GM23338 (cell line): ENCODE data around the gene ERH. TPM values are rescaled to one million over a fixed set of nuclear protein-coding genes. Genes with fewer than 3 reads are reported as not detected.

Experiments used
- ATAC-seq: fragments of 200-7000 bp; cut with Tn5 transposase; 3 replicates; pipeline ENCODE4 v1.9.1; 2020
- DNase-seq: peaks from one replicate; pipeline ENCODE4 v3.0.0-alpha.2; 2015; ENCODE audit warnings: low spot score
- H2AFZ ChIP-seq: fragments of 200-600 bp; sonication (generic); 2 replicates; pipeline ENCODE4 v1.8.0; 2016; ENCODE audit warnings: antibody characterized with exemption, mild to moderate bottlenecking, moderate library complexity
- H3F3A ChIP-seq: fragments of 200-600 bp; sonication (generic); replicated peaks from 2 replicates; pipeline ENCODE4 v1.8.0; 2017; ENCODE audit warnings: antibody characterized with exemption, mixed run types, low read depth
- H3K27ac ChIP-seq: fragments of 200-600 bp; sonication (generic); 2 replicates; pipeline ENCODE4 v1.6.1; 2016; ENCODE audit warnings: low read depth
- H3K27me3 ChIP-seq: fragments of 200-600 bp; sonication (generic); 2 replicates; pipeline ENCODE4 v1.8.0; 2016; ENCODE audit warnings: mild to moderate bottlenecking, mixed run types, moderate library complexity; ENCODE audit not compliant: insufficient read depth
- H3K36me3 ChIP-seq: fragments of 200-600 bp; sonication (generic); 2 replicates; pipeline ENCODE4 v1.8.0; 2016; ENCODE audit warnings: mild to moderate bottlenecking; ENCODE audit not compliant: insufficient read depth
- H3K4me1 ChIP-seq: fragments of 200-600 bp; sonication (generic); 2 replicates; pipeline ENCODE4 v1.8.0; 2016; ENCODE audit warnings: mild to moderate bottlenecking, moderate library complexity; ENCODE audit not compliant: insufficient read depth
- H3K4me2 ChIP-seq: fragments of 200-600 bp; sonication (generic); 2 replicates; pipeline ENCODE4 v1.7.1; 2017; ENCODE audit warnings: mixed run types
- H3K4me3 ChIP-seq: fragments of 200-600 bp; sonication (generic); 2 replicates; pipeline ENCODE4 v1.6.1; 2016; ENCODE audit warnings: mixed run types
- H3K79me2 ChIP-seq: fragments of 200-600 bp; sonication (generic); replicated peaks from 2 replicates; pipeline ENCODE4 v1.8.0; 2017; ENCODE audit warnings: mild to moderate bottlenecking; ENCODE audit not compliant: insufficient read depth
- H3K9me2 ChIP-seq: fragments of 200-600 bp; sonication (generic); 2 replicates; pipeline ENCODE4 v1.8.0; 2017; ENCODE audit not compliant: insufficient read depth
- H4K20me1 ChIP-seq: fragments of 200-600 bp; sonication (generic); replicated peaks from 2 replicates; pipeline ENCODE4 v1.8.0; 2017; ENCODE audit warnings: mild to moderate bottlenecking; ENCODE audit not compliant: insufficient read depth
- H3K27ac Mint-ChIP-seq: 2 replicates; pipeline ENCODE4 v1.8.0; 2020; ENCODE audit warnings: inconsistent platforms, mild to moderate bottlenecking, moderate library complexity, mixed read lengths
- H3K27me3 Mint-ChIP-seq: 3 replicates; pipeline ENCODE4 v1.8.0; 2022; ENCODE audit warnings: low read depth, mild to moderate bottlenecking, moderate library complexity, mixed read lengths, inconsistent platforms; ENCODE audit not compliant: insufficient read depth, poor library complexity
- H3K36me3 Mint-ChIP-seq: 3 replicates; pipeline ENCODE4 v1.8.0; 2021; ENCODE audit warnings: low read depth, mild to moderate bottlenecking, inconsistent platforms, moderate library complexity, mixed read lengths
- H3K4me1 Mint-ChIP-seq: 3 replicates; pipeline ENCODE4 v1.8.0; 2020; ENCODE audit warnings: mild to moderate bottlenecking, inconsistent platforms, mixed read lengths
- H3K4me3 Mint-ChIP-seq: 3 replicates; pipeline ENCODE4 v1.8.0; 2021; ENCODE audit warnings: moderate library complexity, mild to moderate bottlenecking, inconsistent platforms, mixed read lengths
- H3K9me3 Mint-ChIP-seq: 3 replicates; pipeline ENCODE4 v1.8.0; 2020; ENCODE audit warnings: moderate library complexity, mild to moderate bottlenecking, inconsistent platforms, mixed read lengths
- CREB1 ChIP-seq: fragments of 250-450 bp; sonication (Bioruptor Pico); IDR thresholded peaks from 2 replicates; pipeline ENCODE4 v1.5.0; 2020; ENCODE audit warnings: low read depth, mild to moderate bottlenecking, moderate library complexity
- CTCF ChIP-seq, 2 experiments: fragments of 200-600 bp in 1 of 2; sonication (generic) in 1 of 2; conservative IDR thresholded peaks; 2 replicates each; pipeline versions ENCODE4 v1.5.1 to v1.6.1; 2016 to 2017; ENCODE audit warnings: antibody characterized with exemption in 2 of 2, low read depth in 2 of 2, mild to moderate bottlenecking in 2 of 2, moderate library complexity in 1 of 2
- EZH2 ChIP-seq: fragments of 200-600 bp; sonication (generic); IDR thresholded peaks from one replicate; pipeline ENCODE4 v1.8.0; 2017; ENCODE audit warnings: antibody characterized with exemption, mild to moderate bottlenecking, low read depth; ENCODE audit not compliant: unreplicated experiment
- EZH2phosphoT487 ChIP-seq: fragments of 200-600 bp; sonication (generic); IDR thresholded peaks from one replicate; pipeline ENCODE4 v1.8.1; 2018; ENCODE audit warnings: antibody characterized with exemption; ENCODE audit not compliant: unreplicated experiment
- JUNB ChIP-seq: IDR thresholded peaks from one replicate; pipeline ENCODE4 v1.6.1; 2016; ENCODE audit warnings: antibody characterized with exemption; ENCODE audit not compliant: unreplicated experiment
- NANOG ChIP-seq: IDR thresholded peaks from 2 replicates; pipeline ENCODE4 v1.6.1; 2016; ENCODE audit warnings: antibody characterized with exemption, borderline replicate concordance
- POLR2AphosphoS5 ChIP-seq: IDR thresholded peaks from 2 replicates; pipeline ENCODE4 v1.6.1; 2016; ENCODE audit warnings: antibody characterized with exemption, low read depth
- STAT1 ChIP-seq: IDR thresholded peaks from one replicate; pipeline ENCODE4 v1.6.1; 2016; ENCODE audit warnings: antibody characterized with exemption; ENCODE audit not compliant: unreplicated experiment
- ZNF114 ChIP-seq: fragments of 250-450 bp; sonication (Bioruptor Pico); IDR thresholded peaks from 2 replicates; pipeline ENCODE4 v1.5.0; 2020; ENCODE audit warnings: mild to moderate bottlenecking, moderate library complexity
- ZNF331 ChIP-seq: fragments of 250-450 bp; sonication (Bioruptor Pico); IDR thresholded peaks from 2 replicates; pipeline ENCODE4 v1.5.0; 2020; ENCODE audit warnings: low read depth, mild to moderate bottlenecking, moderate library complexity
- polyA plus RNA-seq: library from polyadenylated mRNA; unstranded; fragments of >200 nt; fragmentation: Nextera tagmentation; extraction: Ambion mirVana; gene quantifications from 2 replicates; pipeline ENCODE4 v1.2.1, GENCODE V29; 2016
- total RNA-seq: library from RNA; depleted of rRNA; stranded (reverse); fragments of >200 nt; shearing (Covaris generic); gene quantifications from 2 replicates; pipeline ENCODE4 v1.2.3, GENCODE V29; 2014
- TF ChIP-seq, protein P1 (sequence below): IDR thresholded peaks from 2 replicates; pipeline ENCODE4 v1.6.1; 2016; ENCODE audit warnings: antibody characterized with exemption
- TF ChIP-seq, protein P2 (sequence below): IDR thresholded peaks from one replicate; pipeline ENCODE4 v1.6.1; 2018; ENCODE audit warnings: antibody characterized with exemption; ENCODE audit not compliant: unreplicated experiment
- TF ChIP-seq, protein P3 (sequence below): fragments of 250-450 bp; sonication (Bioruptor Pico); IDR thresholded peaks from 2 replicates; pipeline ENCODE4 v1.5.0; 2020; ENCODE audit warnings: mild to moderate bottlenecking, moderate library complexity

Gene ERH
- total and polyA plus RNA-seq, 2 experiments from 2014 or later, result 188 to 545 TPM

DNA sequence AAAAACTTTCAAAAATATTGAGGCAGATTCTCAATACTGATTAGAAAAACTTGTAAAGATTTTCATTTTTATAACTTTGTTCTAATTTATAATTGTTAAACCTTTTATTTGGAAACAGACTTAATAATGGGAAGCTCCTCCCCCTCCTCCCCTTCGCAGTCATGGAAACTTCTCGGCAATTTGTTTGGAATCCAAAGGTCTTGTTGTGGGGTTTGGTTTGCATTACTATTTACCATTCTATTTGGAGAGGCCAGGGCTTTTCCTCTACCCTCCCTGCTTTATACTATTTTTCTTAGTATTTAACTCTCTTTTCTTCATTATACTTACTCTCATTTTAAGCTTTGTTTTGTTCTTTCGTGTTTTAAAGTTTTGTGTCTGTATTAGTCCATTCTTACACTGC, 6.4 kb upstream of the ERH start:
- H3K27ac ChIP-seq, result no peak overlapping the region
- H3K4me1 ChIP-seq, result peaks cover 10% of the 10 kb centered on the region
- Mint-ChIP-seq H3K27me3 (peaks cover 6% of the 10 kb centered on the region), H3K4me1 (peaks cover 15% of the 10 kb centered on the region), H3K36me3 (no peaks in the 10 kb centered on the region), H3K4me3 (no peak overlapping the region), H3K9me3 (no peaks in the 10 kb centered on the region), H3K27ac (no peak overlapping the region)
- H3K79me2 ChIP-seq, result peaks cover 94% of the 10 kb centered on the region
- DNase-seq (peak; percentile 11), ATAC-seq (no peak)
- H3K4me2 ChIP-seq, result no peak overlapping the region
- no peak overlapping the region for H3K4me3 ChIP-seq
- H3F3A ChIP-seq, result no peaks in the 10 kb centered on the region
- no peak overlapping the region for H2AFZ ChIP-seq
- no peaks in the 10 kb centered on the region for H3K36me3 ChIP-seq
- no peaks in the 10 kb centered on the region for H3K9me2 ChIP-seq
- no peaks in the 10 kb centered on the region for H3K27me3 ChIP-seq
- TF ChIP-seq POLR2AphosphoS5 (no peak), EZH2phosphoT487 (no peak), EZH2 (no peak), ZNF114 (CRISPR knock-in tag) (no peak), ZNF331 (no peak), NANOG (no peak), CREB1 (no peak), STAT1 (no peak), JUNB (no peak), CTCF (conservative IDR thresholded peaks at IDR 0.05; ENCODE audit: low read depth in 2 of 2) (no peak)
- TF ChIP-seq, protein P1, sequence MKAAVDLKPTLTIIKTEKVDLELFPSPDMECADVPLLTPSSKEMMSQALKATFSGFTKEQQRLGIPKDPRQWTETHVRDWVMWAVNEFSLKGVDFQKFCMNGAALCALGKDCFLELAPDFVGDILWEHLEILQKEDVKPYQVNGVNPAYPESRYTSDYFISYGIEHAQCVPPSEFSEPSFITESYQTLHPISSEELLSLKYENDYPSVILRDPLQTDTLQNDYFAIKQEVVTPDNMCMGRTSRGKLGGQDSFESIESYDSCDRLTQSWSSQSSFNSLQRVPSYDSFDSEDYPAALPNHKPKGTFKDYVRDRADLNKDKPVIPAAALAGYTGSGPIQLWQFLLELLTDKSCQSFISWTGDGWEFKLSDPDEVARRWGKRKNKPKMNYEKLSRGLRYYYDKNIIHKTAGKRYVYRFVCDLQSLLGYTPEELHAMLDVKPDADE, result no peak
- TF ChIP-seq, protein P2, sequence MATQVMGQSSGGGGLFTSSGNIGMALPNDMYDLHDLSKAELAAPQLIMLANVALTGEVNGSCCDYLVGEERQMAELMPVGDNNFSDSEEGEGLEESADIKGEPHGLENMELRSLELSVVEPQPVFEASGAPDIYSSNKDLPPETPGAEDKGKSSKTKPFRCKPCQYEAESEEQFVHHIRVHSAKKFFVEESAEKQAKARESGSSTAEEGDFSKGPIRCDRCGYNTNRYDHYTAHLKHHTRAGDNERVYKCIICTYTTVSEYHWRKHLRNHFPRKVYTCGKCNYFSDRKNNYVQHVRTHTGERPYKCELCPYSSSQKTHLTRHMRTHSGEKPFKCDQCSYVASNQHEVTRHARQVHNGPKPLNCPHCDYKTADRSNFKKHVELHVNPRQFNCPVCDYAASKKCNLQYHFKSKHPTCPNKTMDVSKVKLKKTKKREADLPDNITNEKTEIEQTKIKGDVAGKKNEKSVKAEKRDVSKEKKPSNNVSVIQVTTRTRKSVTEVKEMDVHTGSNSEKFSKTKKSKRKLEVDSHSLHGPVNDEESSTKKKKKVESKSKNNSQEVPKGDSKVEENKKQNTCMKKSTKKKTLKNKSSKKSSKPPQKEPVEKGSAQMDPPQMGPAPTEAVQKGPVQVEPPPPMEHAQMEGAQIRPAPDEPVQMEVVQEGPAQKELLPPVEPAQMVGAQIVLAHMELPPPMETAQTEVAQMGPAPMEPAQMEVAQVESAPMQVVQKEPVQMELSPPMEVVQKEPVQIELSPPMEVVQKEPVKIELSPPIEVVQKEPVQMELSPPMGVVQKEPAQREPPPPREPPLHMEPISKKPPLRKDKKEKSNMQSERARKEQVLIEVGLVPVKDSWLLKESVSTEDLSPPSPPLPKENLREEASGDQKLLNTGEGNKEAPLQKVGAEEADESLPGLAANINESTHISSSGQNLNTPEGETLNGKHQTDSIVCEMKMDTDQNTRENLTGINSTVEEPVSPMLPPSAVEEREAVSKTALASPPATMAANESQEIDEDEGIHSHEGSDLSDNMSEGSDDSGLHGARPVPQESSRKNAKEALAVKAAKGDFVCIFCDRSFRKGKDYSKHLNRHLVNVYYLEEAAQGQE, result no peak
- TF ChIP-seq, protein P3, sequence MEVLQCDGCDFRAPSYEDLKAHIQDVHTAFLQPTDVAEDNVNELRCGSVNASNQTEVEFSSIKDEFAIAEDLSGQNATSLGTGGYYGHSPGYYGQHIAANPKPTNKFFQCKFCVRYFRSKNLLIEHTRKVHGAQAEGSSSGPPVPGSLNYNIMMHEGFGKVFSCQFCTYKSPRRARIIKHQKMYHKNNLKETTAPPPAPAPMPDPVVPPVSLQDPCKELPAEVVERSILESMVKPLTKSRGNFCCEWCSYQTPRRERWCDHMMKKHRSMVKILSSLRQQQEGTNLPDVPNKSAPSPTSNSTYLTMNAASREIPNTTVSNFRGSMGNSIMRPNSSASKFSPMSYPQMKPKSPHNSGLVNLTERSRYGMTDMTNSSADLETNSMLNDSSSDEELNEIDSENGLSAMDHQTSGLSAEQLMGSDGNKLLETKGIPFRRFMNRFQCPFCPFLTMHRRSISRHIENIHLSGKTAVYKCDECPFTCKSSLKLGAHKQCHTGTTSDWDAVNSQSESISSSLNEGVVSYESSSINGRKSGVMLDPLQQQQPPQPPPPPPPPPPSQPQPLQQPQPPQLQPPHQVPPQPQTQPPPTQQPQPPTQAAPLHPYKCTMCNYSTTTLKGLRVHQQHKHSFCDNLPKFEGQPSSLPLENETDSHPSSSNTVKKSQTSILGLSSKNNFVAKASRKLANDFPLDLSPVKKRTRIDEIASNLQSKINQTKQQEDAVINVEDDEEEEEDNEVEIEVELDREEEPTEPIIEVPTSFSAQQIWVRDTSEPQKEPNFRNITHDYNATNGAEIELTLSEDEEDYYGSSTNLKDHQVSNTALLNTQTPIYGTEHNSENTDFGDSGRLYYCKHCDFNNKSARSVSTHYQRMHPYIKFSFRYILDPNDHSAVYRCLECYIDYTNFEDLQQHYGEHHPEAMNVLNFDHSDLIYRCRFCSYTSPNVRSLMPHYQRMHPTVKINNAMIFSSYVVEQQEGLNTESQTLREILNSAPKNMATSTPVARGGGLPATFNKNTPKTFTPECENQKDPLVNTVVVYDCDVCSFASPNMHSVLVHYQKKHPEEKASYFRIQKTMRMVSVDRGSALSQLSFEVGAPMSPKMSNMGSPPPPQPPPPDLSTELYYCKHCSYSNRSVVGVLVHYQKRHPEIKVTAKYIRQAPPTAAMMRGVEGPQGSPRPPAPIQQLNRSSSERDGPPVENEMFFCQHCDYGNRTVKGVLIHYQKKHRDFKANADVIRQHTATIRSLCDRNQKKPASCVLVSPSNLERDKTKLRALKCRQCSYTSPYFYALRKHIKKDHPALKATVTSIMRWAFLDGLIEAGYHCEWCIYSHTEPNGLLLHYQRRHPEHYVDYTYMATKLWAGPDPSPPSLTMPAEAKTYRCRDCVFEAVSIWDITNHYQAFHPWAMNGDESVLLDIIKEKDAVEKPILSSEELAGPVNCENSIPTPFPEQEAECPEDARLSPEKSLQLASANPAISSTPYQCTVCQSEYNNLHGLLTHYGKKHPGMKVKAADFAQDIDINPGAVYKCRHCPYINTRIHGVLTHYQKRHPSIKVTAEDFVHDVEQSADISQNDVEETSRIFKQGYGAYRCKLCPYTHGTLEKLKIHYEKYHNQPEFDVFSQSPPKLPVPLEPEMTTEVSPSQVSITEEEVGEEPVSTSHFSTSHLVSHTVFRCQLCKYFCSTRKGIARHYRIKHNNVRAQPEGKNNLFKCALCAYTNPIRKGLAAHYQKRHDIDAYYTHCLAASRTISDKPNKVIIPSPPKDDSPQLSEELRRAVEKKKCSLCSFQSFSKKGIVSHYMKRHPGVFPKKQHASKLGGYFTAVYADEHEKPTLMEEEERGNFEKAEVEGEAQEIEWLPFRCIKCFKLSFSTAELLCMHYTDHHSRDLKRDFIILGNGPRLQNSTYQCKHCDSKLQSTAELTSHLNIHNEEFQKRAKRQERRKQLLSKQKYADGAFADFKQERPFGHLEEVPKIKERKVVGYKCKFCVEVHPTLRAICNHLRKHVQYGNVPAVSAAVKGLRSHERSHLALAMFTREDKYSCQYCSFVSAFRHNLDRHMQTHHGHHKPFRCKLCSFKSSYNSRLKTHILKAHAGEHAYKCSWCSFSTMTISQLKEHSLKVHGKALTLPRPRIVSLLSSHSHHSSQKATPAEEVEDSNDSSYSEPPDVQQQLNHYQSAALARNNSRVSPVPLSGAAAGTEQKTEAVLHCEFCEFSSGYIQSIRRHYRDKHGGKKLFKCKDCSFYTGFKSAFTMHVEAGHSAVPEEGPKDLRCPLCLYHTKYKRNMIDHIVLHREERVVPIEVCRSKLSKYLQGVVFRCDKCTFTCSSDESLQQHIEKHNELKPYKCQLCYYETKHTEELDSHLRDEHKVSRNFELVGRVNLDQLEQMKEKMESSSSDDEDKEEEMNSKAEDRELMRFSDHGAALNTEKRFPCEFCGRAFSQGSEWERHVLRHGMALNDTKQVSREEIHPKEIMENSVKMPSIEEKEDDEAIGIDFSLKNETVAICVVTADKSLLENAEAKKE (CRISPR knock-in tag), result no peak
- H4K20me1 ChIP-seq, result no peaks in the 10 kb centered on the region; the same call in none of the 2 replicates
